Measurements from ENCODE around the gene UCKL1. TPM values are rescaled to one million over a fixed set of nuclear protein-coding genes. Genes with fewer than 3 reads are reported as not detected.

UCKL1 gene
- total and polyA plus RNA-seq, 2 donors: 21.2 to 51.8 TPM

DNA sequence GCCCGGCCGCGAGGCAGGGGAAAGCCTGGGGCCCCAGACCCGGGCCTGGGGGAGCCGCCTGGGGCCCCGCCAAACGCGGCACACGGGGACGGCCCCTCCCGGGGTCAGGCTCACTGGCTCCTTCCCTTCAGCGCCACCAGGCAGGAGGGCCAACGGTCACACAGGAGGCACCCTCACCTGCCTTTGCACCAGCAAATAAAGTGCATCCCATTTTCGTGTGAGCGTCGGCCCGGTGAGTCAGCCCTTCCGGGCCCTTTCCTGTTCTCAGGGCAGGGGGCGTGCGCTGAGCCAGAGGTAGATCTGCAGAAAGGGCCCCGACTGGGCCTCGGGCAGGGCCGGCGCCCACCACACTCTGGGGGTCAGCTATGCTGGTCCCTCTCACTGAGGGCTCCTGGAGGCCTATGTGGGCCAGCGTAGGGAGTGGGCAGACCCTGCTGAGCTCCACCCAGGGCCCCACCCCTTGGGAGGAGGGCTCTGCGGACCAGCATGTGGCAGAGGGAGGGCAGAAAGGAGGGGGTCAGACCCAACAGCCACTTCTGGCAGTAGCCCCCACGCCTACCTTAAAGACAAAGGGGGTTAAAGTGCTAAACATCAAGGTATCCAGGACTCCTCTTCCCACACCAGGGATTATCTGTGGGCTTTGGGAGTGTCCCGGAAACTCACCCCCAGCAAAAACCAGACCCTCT is 931 bp upstream of the UCKL1 start:
- no peaks in the 10 kb centered on the region for H3K9me3 ChIP-seq (ENCODE audit: control insufficient read depth in 2 of 2, insufficient read depth in 1 of 2, low read length in 1 of 2)
- H3K27me3 ChIP-seq (ENCODE audit: control insufficient read depth in 2 of 2, insufficient read depth in 1 of 2, low read length in 1 of 2): no peaks in the 10 kb centered on the region
- no peak for DNase-seq (ENCODE audit: low read depth in 6 of 9, low spot score in 9 of 9)
- peaks cover 18 to 29% of the 10 kb centered on the region in 2 donors for H3K4me1 ChIP-seq (ENCODE audit: control insufficient read depth in 2 of 2, insufficient read depth in 2 of 2, low read length in 2 of 2)
- 5% methylated on average over 28 of the region's 28 CpGs for WGBS
- H3K4me3 ChIP-seq (ENCODE audit: low read length in 2 of 2): peak overlapping the region in 1 of 2 donors; percentile 53
- H3K27ac ChIP-seq (ENCODE audit: low read depth in 1 of 2, low read length in 1 of 2): peak overlapping the region; percentile 37 to 52
- H3K36me3 ChIP-seq (ENCODE audit: control insufficient read depth in 2 of 2, insufficient read depth in 2 of 2, low read length in 1 of 2): peaks cover 30 to 33% of the 10 kb centered on the region in 2 donors

DNA sequence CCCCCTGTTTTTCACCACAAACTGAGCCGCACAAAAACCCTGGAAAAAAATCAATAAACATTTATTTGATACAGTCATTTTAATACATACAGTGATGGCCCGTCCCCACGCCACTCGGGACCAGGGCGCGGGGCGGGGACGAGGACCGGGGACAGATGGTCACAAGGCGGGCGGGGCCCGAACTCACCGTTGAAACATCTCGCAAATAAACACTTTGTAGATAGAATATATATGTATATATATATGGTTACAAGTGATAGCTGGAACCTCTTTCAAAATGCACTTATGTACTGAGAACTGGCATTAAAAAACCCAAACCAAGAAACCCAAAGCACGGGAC is 418 bp upstream of the UCKL1 start:
- H3K4me3 ChIP-seq (ENCODE audit: low read length in 2 of 2): peak overlapping the region; percentile 47 to 53
- H3K36me3 ChIP-seq (ENCODE audit: control insufficient read depth in 2 of 2, insufficient read depth in 2 of 2, low read length in 1 of 2): peaks cover 26 to 33% of the 10 kb centered on the region in 2 donors
- H3K27ac ChIP-seq (ENCODE audit: low read depth in 1 of 2, low read length in 1 of 2): peak overlapping the region; percentile 36 to 42
- DNase-seq (ENCODE audit: low read depth in 6 of 9, low spot score in 9 of 9): no peak
- no peaks in the 10 kb centered on the region for H3K27me3 ChIP-seq (ENCODE audit: control insufficient read depth in 2 of 2, insufficient read depth in 1 of 2, low read length in 1 of 2)
- peaks cover 18 to 29% of the 10 kb centered on the region in 2 donors for H3K4me1 ChIP-seq (ENCODE audit: control insufficient read depth in 2 of 2, insufficient read depth in 2 of 2, low read length in 2 of 2)
- H3K9me3 ChIP-seq (ENCODE audit: control insufficient read depth in 2 of 2, insufficient read depth in 1 of 2, low read length in 1 of 2): no peaks in the 10 kb centered on the region
- under 1% methylated on average over 15 of the region's 15 CpGs for whole genome bisulfite sequencing

DNA sequence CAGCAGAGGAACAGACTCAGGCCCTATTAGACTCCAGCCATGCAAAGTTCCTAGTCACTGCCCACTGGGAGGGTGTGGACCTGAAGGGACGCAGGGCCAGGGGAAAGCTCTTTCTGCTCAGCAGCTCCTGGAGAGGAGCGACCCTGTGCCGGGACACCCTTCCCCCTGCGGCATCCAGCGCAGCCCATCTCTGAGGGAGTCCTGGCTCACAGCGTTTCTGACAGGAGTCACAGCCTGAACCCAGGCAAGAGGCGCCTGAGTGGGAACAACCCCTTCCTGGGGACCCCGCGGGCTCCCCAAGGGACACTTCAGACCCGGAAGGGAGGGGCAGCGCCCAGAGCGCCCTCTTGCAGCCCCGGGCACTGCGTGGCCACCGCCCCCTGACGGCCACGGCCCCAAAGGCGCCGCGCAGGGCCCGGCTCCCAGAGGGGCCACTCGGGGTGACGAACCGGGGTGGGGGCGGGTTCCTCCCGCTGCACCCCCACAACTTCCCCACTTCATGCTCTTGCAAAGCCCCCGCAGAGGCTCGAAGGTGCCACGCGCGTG is 862 bp downstream of the UCKL1 start:
- Histone ChIP-seq H3K4me3 (ENCODE audit: low read length in 2 of 2) (peak overlapping the region; percentile 77 to 97), H3K9me3 (ENCODE audit: control insufficient read depth in 2 of 2, insufficient read depth in 1 of 2, low read length in 1 of 2) (no peaks in the 10 kb centered on the region), H3K36me3 (ENCODE audit: control insufficient read depth in 2 of 2, insufficient read depth in 2 of 2, low read length in 1 of 2) (peaks cover 18 to 25% of the 10 kb centered on the region in 2 donors), H3K27me3 (ENCODE audit: control insufficient read depth in 2 of 2, insufficient read depth in 1 of 2, low read length in 1 of 2) (no peaks in the 10 kb centered on the region), H3K27ac (ENCODE audit: low read depth in 1 of 2, low read length in 1 of 2) (peak overlapping the region in 1 of 2 donors; percentile 26), H3K4me1 (ENCODE audit: control insufficient read depth in 2 of 2, insufficient read depth in 2 of 2, low read length in 2 of 2) (peaks cover 18 to 30% of the 10 kb centered on the region in 2 donors)
- peak in 1 of 9 donors; percentile 46 for DNase-seq (ENCODE audit: low read depth in 6 of 9, low spot score in 9 of 9)
- 4% methylated on average over 31 of the region's 31 CpGs for WGBS

DNA sequence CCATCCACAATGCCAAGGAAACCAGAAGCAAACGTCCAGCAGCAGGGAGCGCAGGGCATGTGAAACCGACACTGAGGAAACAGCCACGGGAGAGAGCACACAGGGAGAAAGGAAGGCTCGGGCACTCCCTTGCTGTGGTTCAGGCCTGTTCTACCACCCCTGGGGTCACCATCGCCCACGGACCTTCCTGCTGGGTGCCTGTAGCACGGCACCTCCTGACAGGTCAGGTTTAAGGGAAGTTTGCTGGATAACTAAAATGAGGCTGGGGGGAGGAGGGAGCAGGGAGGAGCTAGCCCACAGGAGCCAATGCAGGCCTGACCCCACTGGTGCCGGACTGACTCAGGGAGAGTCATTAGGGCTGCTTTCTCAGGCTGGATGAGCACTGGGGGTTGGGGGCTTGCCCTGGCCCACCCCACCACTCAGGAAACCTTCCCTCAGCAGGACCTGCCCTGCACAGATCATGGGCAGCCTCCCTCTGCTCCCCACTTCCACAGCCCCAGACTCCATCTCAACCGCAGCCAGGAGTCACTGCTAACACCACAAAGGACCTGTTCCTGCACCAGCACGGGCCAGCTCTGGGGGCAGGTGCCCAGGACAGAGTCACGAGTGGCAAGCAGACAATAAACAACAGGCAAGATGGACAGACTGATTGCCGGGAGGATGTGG is 2.3 kb downstream of the UCKL1 start:
- 95% methylated on average over 13 of the region's 13 CpGs for WGBS
- no peak for DNase-seq (ENCODE audit: low read depth in 6 of 9, low spot score in 9 of 9)
- peaks cover 25 to 45% of the 10 kb centered on the region in 2 donors for H3K4me1 ChIP-seq (ENCODE audit: control insufficient read depth in 2 of 2, insufficient read depth in 2 of 2, low read length in 2 of 2)
- peaks cover 6 to 11% of the 10 kb centered on the region in 2 donors for H3K36me3 ChIP-seq (ENCODE audit: control insufficient read depth in 2 of 2, insufficient read depth in 2 of 2, low read length in 1 of 2)
- H3K4me3 ChIP-seq (ENCODE audit: low read length in 2 of 2): no peak overlapping the region
- H3K9me3 ChIP-seq (ENCODE audit: control insufficient read depth in 2 of 2, insufficient read depth in 1 of 2, low read length in 1 of 2): peaks cover 0 to 6% of the 10 kb centered on the region in 2 donors
- H3K27me3 ChIP-seq (ENCODE audit: control insufficient read depth in 2 of 2, insufficient read depth in 1 of 2, low read length in 1 of 2): no peaks in the 10 kb centered on the region
- H3K27ac ChIP-seq (ENCODE audit: low read depth in 1 of 2, low read length in 1 of 2): no peak overlapping the region

DNA sequence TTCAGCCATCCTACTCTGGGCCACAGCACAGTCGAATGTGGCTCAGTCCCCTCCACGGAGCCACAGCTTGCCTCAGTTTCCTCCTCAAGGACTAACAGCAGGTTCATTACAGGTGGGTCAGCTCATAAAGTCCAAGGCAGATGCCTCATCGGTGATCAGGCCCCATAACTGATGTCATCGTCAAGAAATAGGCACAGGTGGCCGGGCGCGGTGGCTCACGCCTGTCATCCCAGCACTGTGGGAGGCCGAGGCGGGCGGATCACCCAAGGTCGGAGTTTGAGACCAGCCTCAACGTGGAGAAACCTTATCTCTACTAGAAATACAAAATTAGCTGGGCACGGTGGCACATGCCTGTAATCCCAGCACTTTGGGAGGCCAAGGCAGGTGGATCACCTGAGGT is 3.4 kb downstream of the UCKL1 start:
- H3K27ac ChIP-seq (ENCODE audit: low read depth in 1 of 2, low read length in 1 of 2): no peak overlapping the region
- H3K4me3 ChIP-seq (ENCODE audit: low read length in 2 of 2): no peak overlapping the region
- peaks cover 0 to 6% of the 10 kb centered on the region in 2 donors for H3K9me3 ChIP-seq (ENCODE audit: control insufficient read depth in 2 of 2, insufficient read depth in 1 of 2, low read length in 1 of 2)
- 96% methylated on average over 14 of the region's 14 CpGs for WGBS
- no peaks in the 10 kb centered on the region for H3K27me3 ChIP-seq (ENCODE audit: control insufficient read depth in 2 of 2, insufficient read depth in 1 of 2, low read length in 1 of 2)
- H3K36me3 ChIP-seq (ENCODE audit: control insufficient read depth in 2 of 2, insufficient read depth in 2 of 2, low read length in 1 of 2): peaks cover 5 to 8% of the 10 kb centered on the region in 2 donors
- DNase-seq (ENCODE audit: low read depth in 6 of 9, low spot score in 9 of 9): no peak
- peaks cover 33 to 56% of the 10 kb centered on the region in 2 donors for H3K4me1 ChIP-seq (ENCODE audit: control insufficient read depth in 2 of 2, insufficient read depth in 2 of 2, low read length in 2 of 2)

DNA sequence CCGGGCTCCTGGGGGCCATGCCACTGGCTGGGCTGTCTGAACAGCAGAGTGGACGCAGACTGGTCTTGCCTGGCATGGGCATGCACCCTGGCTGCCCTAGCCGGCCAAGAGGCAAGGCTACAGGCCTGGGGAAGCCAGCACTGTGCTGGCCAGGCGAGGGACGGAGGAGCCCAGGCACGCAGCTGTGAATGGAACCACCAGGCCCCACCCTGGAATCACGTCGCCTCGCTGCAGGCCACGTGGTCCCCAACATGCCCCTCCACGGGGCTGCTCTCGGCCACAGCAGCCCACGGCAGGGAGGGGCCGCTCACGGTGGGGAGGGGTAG is 4.0 kb downstream of the UCKL1 start:
- H3K4me3 ChIP-seq (ENCODE audit: low read length in 2 of 2): no peak overlapping the region
- peaks cover 35 to 57% of the 10 kb centered on the region in 2 donors for H3K4me1 ChIP-seq (ENCODE audit: control insufficient read depth in 2 of 2, insufficient read depth in 2 of 2, low read length in 2 of 2)
- no peaks in the 10 kb centered on the region for H3K27me3 ChIP-seq (ENCODE audit: control insufficient read depth in 2 of 2, insufficient read depth in 1 of 2, low read length in 1 of 2)
- no peak overlapping the region for H3K27ac ChIP-seq (ENCODE audit: low read depth in 1 of 2, low read length in 1 of 2)
- H3K9me3 ChIP-seq (ENCODE audit: control insufficient read depth in 2 of 2, insufficient read depth in 1 of 2, low read length in 1 of 2): peaks cover 0 to 6% of the 10 kb centered on the region in 2 donors
- 94% methylated on average over 15 of the region's 15 CpGs for WGBS
- H3K36me3 ChIP-seq (ENCODE audit: control insufficient read depth in 2 of 2, insufficient read depth in 2 of 2, low read length in 1 of 2): peaks cover 5 to 8% of the 10 kb centered on the region in 2 donors
- no peak for DNase-seq (ENCODE audit: low read depth in 6 of 9, low spot score in 9 of 9)

DNA sequence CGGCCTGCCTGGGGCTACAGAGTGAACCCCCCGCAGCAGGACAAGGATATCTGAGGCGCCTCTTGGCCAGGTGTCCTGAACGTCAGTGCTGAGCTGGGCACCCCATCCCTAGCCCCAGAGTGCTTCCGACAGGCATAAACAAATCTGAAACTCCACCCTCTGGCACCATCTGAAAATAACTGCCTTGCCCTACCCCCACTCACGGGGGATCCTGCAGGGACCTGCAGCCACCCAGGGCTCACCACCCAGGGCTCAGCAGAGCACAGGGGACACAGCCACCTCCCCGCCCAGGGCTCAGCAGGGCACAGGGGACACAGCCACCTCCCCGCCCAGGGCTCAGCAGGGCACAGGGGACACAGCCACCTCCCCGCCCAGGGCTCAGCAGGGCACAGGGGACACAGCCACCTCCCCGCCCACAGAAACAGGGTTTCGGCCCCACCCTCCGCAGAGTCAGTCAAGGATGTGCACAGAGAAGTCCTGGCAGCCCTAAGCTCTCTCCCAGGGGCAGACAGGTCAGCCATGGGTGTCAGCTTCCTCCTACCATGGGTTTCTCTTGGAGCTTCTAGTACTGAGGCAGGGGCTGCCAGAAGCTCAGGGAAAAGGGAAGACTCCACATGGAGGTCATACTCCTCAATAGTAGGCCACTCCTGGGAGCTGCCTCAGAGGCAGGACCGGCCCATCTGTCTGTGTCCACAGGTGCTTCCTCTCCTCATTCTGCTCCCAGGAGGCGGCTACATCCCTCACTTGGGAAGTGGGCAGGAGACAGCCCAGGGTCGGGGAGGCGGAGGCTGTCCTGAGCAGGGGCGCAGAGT is 4.6 kb downstream of the UCKL1 start:
- Histone ChIP-seq H3K36me3 (ENCODE audit: control insufficient read depth in 2 of 2, insufficient read depth in 2 of 2, low read length in 1 of 2) (peaks cover 5 to 8% of the 10 kb centered on the region in 2 donors), H3K4me3 (ENCODE audit: low read length in 2 of 2) (no peak overlapping the region), H3K27me3 (ENCODE audit: control insufficient read depth in 2 of 2, insufficient read depth in 1 of 2, low read length in 1 of 2) (no peaks in the 10 kb centered on the region), H3K4me1 (ENCODE audit: control insufficient read depth in 2 of 2, insufficient read depth in 2 of 2, low read length in 2 of 2) (peaks cover 29 to 51% of the 10 kb centered on the region in 2 donors), H3K9me3 (ENCODE audit: control insufficient read depth in 2 of 2, insufficient read depth in 1 of 2, low read length in 1 of 2) (peaks cover 0 to 6% of the 10 kb centered on the region in 2 donors), H3K27ac (ENCODE audit: low read depth in 1 of 2, low read length in 1 of 2) (no peak overlapping the region)
- no peak for DNase-seq (ENCODE audit: low read depth in 6 of 9, low spot score in 9 of 9)
- 94% methylated on average over 17 of the region's 17 CpGs for WGBS

DNA sequence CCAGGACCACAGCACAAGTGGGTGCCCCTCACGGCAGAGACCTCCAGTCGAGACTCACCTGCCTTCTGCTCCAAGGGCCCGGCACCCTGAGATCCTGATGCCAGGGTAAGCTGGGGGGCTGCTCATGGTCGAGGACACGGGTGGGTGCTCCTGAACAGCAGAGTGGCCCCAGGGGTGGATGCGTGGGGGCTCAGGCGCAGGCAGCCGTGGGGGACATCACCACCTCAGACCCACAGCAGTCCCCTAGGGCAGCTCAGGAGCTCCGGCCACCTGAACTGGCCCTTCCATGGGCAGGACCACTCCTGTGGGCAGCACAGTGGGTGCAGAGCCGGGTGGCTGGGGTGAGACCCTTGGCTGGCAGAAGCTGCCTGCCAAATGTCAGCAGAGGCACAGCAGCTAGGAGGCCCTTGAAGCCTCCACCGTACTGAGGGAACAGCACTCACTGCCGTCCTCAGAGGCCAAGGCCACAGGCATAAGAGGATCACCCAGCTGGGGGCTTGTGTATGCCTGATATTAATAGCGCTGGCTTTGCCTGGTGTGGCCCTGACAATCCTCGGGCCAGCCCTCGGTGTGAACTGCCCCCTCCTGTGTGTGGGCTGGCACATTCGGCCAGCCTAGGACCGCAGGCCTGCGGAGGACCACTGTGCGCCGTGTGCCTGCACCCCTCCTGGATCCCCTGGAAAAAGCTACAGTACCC is 5.4 kb downstream of the UCKL1 start:
- Histone ChIP-seq H3K4me3 (ENCODE audit: low read length in 2 of 2) (no peak overlapping the region), H3K36me3 (ENCODE audit: control insufficient read depth in 2 of 2, insufficient read depth in 2 of 2, low read length in 1 of 2) (peaks cover 7 to 14% of the 10 kb centered on the region in 2 donors), H3K9me3 (ENCODE audit: control insufficient read depth in 2 of 2, insufficient read depth in 1 of 2, low read length in 1 of 2) (peaks cover 0 to 6% of the 10 kb centered on the region in 2 donors), H3K27ac (ENCODE audit: low read depth in 1 of 2, low read length in 1 of 2) (no peak overlapping the region), H3K27me3 (ENCODE audit: control insufficient read depth in 2 of 2, insufficient read depth in 1 of 2, low read length in 1 of 2) (no peaks in the 10 kb centered on the region), H3K4me1 (ENCODE audit: control insufficient read depth in 2 of 2, insufficient read depth in 2 of 2, low read length in 2 of 2) (peaks cover 28 to 50% of the 10 kb centered on the region in 2 donors)
- DNase-seq (ENCODE audit: low read depth in 6 of 9, low spot score in 9 of 9): no peak
- WGBS: 97% methylated on average over 20 of the region's 20 CpGs
